Islet of Langerhans (tissue), 1 donor: Measurements from ENCODE around the gene TOLLIP.

Experiments
- FAIRE-seq: peaks from one replicate; lab custom pipeline; 2011; peaks lifted over from hg19 to GRCh38; lab: Jason Lieb, UNC

Gene TOLLIP

GRCh38 chr11:1298695-1299492 lies 10.5 kb downstream of the TOLLIP start:
- FAIRE-seq, result peak; percentile 96

DNA sequence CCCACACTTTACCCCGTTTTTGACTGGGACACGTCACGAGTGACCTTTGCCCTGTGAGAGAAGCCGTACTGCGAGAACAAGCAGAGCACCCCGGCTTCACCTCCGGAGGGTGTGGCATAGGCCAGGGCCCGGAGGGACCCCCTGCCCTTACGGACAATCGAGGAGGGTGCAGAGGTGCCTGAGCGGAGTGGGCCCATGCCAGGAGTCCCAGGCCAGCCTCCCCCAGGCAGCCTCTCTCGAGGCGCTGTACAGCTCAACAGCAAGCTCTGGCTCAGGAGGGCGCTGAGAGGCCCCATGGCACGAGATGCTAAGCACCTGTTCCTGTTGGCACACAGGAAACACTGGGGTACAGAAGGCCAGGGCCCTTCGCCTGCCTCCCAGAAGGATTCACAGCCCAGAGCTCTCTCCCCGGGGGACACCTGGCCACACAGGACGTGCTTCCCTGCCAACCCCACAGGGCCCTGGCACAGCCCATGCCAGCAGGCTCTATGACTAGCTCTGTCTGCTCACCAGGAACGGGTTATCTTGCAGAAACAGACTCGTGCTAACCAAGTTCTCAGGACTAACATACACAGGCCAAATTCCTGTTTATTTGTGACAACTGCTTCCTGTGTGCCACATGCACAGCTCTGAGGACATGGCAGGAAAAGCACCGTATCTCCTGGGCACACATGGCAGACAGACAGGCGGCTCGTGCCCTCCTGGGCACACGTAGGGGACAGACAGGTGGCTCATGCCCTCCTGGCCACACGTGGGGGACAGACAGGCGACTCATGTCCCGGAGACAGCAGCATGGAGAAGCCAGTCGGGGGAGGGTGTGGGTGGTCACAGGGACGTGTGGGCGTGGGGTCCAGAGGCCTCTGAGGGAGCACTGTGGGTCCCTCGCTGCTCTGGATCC lies 11.6 kb downstream of the TOLLIP start:
- no peak for FAIRE-seq

GRCh38 chr11:1297011-1297575 lies 12.3 kb downstream of the TOLLIP start:
- no peak for FAIRE-seq

- no peak for FAIRE-seq
These were observed 13.1 kb downstream of the TOLLIP start for GRCh38 chr11:1296287-1296686.

GRCh38 chr11:1295591-1295990 lies 13.8 kb downstream of the TOLLIP start:
- FAIRE-seq, result no peak

DNA sequence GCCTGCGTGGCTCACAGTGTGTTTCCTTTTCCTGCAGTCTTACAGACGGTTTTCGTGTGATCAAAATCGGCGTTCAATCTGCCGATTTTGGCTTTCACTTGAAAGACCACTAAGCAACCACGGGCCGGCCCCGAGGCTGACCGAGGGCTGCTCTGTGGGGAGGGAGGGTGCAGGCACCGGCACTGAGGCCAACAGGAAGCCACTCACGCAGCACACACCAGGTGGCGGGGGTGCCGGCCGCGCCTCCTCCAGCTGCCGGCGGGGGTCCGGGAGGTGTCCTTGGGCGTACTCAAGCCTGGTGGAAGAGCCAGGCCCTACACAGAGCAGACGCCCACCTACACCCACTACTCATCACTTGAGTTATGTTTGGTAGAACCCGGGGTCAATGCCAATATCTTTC lies 14.3 kb downstream of the TOLLIP start:
- FAIRE-seq, result no peak

GRCh38 chr11:1293619-1294015 lies 15.8 kb downstream of the TOLLIP start:
- no peak for FAIRE-seq

- no peak for FAIRE-seq
These were observed 16.5 kb downstream of the TOLLIP start for GRCh38 chr11:1292644-1293618.

- FAIRE-seq, result peak; percentile 58
These were observed 17.3 kb downstream of the TOLLIP start for GRCh38 chr11:1292018-1292643.

- no peak for FAIRE-seq
These were observed 18.0 kb downstream of the TOLLIP start for GRCh38 chr11:1291295-1292017.

GRCh38 chr11:1290052-1291040 lies 19.1 kb downstream of the TOLLIP start:
- no peak for FAIRE-seq

GRCh38 chr11:1289211-1289935 lies 20.1 kb downstream of the TOLLIP start:
- FAIRE-seq, result no peak

- no peak for FAIRE-seq
These were observed 20.8 kb downstream of the TOLLIP start for GRCh38 chr11:1288426-1289151.

GRCh38 chr11:1287928-1288327 lies 21.5 kb downstream of the TOLLIP start:
- FAIRE-seq, result no peak

- no peak for FAIRE-seq
These were observed 23.6 kb downstream of the TOLLIP start for GRCh38 chr11:1285876-1286275.

GRCh38 chr11:1285316-1285744 lies 24.1 kb downstream of the TOLLIP start:
- FAIRE-seq, result no peak

GRCh38 chr11:1283906-1284305 lies 25.5 kb downstream of the TOLLIP start:
- no peak for FAIRE-seq

DNA sequence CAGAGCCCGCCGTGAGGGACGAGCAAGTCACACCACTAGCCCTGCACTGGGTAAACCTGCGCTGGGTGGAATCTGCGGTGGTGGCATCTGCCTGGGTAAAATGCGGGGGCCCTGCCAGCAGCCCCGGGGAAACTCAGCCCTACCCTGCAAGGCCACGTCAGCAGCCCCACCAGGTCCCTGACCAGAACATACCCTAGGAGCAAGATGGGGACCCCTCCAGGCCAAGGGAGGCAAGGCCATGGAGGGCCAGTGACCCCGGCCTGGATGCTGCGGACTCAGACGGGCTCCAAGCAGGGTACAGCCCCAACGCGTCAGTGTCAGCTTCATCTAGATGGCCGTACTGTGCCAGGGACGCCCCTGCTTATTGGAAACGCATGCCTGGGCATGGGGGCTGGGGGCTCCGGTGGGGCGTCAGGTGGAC lies 26.3 kb downstream of the TOLLIP start:
- FAIRE-seq, result no peak
